Stimulated activated CD4-positive, alpha-beta T cell treated with anti-CD3 and anti-CD28 coated beads, Interleukin-12 subunit alpha, Interleukin-12 subunit beta, amount 100 ng/mL, for 24 hours (primary cell): ENCODE measurements around the gene COL18A1.
"Not testable (repeated sequence)": the region's sequence is repeated elsewhere in the genome, so short reads cannot be mapped to it uniquely, and the experiment has no call there.

ENCODE experiments used
- DNase-seq, 2 experiments: peaks; one replicate each; pipeline ENCODE4 v3.0.0-alpha.2; 2020; ENCODE audit warnings: low read depth in 2 of 2

The COL18A1 gene

DNA sequence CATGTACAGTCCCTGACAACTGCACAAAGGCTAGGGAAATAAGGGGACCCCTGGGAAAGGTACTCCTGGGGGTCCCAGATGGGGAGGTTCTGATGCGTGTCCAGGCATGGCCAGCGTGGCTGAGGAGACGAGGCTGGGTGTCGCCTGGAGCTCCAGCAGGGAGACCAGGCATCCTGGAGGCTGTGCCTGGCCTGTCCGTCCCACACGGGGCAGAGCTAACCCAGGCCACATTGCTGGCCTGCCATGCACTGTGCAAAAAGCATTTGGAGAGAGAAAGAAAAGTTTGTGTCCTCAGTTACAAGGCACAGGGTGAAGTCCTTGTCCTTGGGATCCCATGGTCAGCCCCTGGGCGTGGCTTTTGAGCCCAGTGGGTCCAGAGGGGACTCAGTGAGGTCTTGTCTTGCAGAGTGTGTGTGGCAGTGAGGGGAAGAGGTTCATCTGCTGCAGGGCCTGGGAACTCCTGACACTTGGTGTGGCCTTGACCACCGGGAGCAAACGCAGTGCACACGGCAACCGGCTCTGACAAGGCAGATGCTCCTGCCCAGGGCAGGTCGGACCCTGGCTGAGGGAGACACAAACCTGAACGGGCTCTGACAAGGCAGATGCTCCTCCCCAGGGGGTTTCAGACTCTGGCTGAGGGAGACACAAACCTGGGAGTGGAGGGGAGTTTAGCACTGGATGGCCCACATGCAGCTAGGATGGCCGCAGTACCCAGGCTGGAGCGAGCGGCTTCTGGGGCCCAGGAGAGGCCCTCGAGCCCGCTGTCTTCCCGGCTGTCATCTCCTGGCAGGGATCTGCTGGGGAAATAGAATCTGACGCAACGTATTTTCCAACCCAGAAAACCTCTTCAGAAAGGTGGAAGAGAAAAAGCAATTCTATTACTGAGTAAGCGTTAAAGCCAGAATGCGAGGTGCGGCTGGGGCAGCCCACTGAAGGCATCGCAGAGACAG lies 37.3 kb upstream of the COL18A1 start:
- DNase-seq: no peak

- not testable (repeated sequence) for DNase-seq
These were observed 35.9 kb upstream of the COL18A1 start for GRCh38 chr21:45369018-45369417.

- no peak for DNase-seq
These were observed 34.4 kb upstream of the COL18A1 start for GRCh38 chr21:45370575-45370974.

- no peak for DNase-seq
These were observed 33.9 kb upstream of the COL18A1 start for GRCh38 chr21:45371081-45371480.

DNA sequence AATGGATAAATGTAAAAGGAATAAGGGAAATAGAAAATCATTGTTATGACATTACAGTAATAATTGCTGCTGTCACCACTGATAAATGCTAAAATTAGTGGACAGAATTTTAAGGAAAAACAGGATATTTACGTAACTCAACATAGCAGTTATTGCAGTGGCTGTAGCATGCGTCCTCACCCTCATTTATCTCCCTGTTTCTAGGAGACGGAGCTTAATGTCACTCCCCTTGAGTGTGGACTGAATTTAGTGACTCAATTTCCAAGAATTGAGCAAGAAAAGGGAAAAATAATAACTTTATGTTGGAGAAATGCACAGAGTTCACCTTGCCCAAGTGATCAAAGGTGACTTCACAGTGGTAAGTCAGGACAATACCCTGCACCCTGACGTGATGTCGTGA lies 33.3 kb upstream of the COL18A1 start:
- no peak for DNase-seq

GRCh38 chr21:45372732-45373355 lies 32.1 kb upstream of the COL18A1 start:
- no peak for DNase-seq

- DNase-seq: no peak
These were observed 30.8 kb upstream of the COL18A1 start for GRCh38 chr21:45373991-45374816.

DNA sequence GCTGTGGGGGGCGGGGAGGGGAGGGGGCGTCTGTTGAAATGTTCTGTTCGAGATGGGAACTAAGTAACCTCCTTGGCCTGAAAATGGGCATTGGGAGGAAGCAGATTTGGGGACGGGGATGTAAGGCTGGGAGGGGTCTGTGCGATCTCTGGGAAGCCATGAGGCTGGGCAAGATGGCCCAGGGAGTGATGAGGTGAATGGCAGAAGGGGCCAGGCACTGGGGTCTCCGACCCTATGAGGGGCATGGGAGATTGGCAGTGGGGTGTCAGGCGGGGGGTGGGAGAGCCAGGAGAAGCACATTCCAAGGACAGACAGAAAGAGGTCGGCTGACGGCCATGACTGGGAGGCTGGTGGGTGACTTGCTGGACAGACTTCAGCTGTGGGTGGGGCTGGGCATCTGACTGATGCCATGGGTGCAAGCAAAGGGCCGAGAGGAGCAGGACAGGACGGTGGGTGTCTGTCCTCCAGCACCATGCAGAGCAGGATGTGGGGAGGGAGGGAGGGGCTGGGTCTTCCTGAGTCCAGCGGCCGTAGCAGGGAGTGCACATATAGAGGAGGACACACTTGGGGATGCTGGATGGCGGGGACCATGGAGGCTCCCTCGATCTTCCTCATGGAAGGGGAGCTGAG lies 30.0 kb upstream of the COL18A1 start:
- no peak for DNase-seq

GRCh38 chr21:45376459-45377324 lies 28.3 kb upstream of the COL18A1 start:
- no peak for DNase-seq

DNA sequence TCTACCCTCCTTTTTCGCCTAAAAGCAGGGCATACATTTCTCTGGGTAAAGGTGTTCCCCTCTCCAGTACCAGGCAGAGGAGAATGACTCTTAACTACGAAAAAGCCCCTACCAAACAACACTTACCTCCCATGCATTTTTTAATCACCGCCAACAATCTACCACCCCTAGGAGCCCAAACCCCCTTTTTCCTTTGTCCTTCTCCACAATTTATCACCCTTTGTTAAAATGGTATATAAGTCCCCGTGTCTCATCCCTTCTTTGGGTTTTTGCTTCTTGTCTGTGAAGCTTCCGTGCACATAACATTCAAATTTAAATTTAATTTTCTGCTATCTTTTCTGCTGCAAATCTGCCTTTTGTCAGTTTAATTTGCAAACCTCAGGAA lies 27.6 kb upstream of the COL18A1 start:
- no peak for DNase-seq

DNA sequence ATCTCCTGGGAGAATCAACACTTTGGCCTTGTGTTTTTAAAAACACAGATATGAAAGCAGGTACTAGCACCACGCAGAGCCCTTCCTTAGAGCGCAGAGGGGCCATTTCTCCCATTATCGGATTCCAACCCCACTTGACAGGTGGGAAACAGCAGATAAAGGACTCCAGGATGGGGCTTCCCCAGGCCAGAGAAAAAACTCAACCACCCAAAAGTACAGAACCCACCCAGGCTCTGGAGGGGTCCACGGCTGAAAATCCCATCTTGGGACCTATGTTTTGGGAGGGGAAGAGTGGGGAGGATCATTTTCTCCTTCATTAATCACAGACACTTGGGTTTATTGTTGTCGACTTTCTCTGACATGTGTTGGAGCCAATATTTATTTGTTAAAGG lies 27.1 kb upstream of the COL18A1 start:
- no peak for DNase-seq

DNA sequence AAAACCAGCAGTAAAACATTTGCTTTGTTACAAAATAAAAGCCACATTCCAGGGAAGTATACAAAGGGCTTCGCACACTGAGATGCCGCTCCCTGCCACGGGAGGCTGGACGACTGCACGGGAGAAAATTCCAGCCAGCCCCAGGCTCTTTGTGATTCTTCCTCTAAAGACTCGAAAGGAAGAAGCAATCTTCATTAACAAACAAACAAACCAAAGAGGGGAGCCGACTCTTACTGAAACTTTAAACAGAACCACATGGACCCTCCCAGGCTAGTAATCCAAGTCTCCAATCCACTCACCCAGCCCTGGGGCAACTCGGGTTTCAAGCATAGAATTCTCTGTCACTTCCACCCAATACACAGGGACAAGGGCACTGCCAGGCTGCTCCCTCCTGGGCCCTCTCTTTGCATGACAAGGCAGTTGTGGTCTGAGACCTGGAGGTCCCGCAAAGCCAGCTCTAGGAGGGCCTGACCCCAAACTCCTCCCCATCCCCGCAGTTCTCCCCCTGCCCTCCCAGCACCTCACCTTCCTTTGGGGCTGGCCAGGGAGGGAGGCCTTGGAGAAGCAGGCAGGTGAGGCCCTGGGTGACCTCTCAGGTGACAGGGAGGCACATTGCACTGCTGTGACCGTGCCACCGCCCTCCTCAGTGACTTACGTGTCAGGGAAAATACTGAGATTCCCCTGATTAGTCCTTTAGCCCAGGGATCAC lies 26.6 kb upstream of the COL18A1 start:
- no peak for DNase-seq

- DNase-seq: no peak
These were observed 25.6 kb upstream of the COL18A1 start for GRCh38 chr21:45379171-45379900.

- no peak for DNase-seq
These were observed 25.0 kb upstream of the COL18A1 start for GRCh38 chr21:45379901-45380330.

DNA sequence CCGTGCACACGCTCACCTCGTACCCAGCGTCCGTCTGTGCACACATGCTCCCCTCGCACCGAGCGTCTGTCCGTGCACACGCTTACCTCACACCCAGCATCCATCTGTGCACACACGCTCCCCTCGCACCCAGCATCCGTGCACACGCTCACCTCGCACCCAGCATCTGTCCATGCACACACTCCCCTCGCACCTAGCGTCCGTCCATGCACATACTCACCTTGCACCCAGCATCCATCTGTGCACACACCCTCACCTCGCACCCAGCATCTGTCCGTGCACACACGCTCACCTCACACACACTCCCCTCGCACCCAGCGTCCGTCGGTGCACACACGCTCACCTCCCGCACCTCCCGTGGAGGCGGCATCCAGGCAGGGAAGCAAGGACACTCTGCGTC lies 24.4 kb upstream of the COL18A1 start:
- DNase-seq: no peak

DNA sequence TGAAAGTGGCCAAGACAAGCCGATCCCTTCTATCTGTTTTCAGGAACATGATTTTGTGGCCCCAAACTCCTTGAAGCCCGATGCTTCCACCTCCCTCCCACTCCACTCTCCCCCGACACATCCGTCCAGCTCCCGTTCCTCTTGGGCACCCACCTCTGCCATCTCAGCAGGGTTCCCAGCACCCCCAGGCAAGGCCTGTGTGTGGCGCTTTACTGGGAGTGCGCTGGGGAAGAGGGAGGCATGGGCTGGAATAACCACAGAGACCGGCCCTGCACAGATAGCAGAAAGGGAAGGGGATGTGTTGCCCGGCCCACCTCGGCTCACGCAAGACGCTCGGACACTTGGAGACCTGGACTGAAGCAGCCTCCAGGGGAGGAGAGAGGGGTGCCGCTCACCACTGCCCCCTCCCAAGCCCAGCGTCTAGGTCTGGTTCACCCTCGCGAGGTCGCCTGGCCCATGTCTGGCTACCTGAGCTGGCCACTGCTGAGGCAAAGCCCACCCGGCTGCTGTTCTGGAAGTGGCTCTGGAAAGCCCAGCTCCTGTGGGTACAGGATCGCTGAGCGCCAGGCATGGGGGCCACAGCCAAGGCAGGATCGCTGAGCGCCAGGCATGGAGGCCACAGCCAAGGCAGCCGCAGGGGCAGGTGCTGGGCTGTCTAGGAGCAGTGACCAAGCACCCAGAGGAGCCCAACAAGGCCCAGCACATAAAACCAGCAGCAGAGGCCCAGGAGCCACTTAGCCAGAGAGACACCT lies 23.8 kb upstream of the COL18A1 start:
- DNase-seq: no peak

DNA sequence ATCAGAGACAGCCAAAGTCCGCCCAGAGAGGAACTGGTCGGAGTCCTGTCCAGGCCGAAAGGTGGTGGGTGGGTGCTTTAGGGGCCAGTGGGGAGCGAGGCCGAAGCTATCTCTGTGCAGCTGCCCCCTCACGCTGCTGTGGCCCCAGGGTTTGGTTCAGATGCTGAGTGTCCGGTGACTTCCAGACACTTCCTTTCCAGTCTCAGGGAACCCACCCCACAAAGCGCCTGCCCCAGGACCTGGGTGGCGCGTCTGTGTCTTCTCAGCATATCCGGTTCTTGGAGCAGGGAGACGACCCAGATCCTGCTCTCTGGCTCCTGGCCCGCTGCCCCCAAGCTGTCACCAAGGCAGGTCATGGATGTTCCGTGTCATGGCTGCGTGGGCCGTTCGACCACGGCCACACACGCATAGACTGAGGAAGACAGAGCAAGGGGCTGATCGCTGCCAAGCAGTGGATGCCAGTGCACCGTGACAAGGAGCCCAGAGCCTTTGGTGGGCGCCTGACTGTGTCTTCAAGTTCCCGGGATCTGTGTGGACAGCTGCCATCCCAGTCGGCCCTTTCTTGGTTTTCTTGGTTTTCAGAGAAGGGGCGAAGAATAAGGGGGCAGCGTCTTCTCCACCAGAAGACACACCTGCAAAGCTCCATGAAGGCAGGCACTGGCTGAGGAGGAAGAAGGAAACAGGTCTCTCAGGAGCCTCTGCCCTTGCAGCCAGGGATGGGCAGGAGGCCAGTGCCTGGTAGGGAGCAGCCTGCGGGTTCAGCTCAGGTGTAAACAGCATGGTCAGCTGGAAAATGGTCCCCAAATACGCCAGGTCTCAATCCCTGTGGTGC lies 22.9 kb upstream of the COL18A1 start:
- DNase-seq: no peak

GRCh38 chr21:45382697-45382997 lies 22.3 kb upstream of the COL18A1 start:
- DNase-seq: no peak
